Stimulated activated CD4-positive, alpha-beta T cell treated with anti-CD3 and anti-CD28 coated beads, Interleukin-12 subunit alpha, Interleukin-12 subunit beta, amount 100 ng/mL, for 4 hours (primary cell): ENCODE results near the gene GABRB1.
"Not testable (repeated sequence)": the region's sequence is repeated elsewhere in the genome, so short reads cannot be mapped to it uniquely, and the experiment has no call there.

ENCODE experiments used
- DNase-seq: peaks from one replicate; pipeline ENCODE4 v3.0.0-alpha.2; 2020

The GABRB1 gene

GRCh38 chr4:47326025-47326424, 294.7 kb downstream of the GABRB1 start:
- DNase-seq, result no peak

GRCh38 chr4:47330866-47331265, 299.5 kb downstream of the GABRB1 start:
- no peak for DNase-seq

DNA sequence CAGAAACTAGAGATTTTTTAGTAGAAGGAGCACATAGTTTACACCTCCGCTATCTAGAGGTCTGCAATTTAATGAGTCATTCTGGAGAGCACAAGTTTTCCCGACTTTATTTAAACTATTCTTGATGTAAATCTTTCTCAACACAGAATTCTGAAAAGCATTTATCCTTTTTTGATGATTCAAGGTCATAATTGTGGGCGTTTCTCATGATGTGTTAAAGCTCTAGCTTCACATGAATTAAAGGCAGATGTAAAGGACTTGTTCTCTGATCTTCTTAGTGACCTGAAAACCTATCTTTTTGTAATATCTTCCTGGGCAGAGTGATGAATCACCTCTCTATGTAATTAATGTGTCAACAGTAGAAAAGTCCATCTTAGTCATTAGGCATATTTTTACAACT, 303.3 kb downstream of the GABRB1 start:
- DNase-seq, result no peak

DNA sequence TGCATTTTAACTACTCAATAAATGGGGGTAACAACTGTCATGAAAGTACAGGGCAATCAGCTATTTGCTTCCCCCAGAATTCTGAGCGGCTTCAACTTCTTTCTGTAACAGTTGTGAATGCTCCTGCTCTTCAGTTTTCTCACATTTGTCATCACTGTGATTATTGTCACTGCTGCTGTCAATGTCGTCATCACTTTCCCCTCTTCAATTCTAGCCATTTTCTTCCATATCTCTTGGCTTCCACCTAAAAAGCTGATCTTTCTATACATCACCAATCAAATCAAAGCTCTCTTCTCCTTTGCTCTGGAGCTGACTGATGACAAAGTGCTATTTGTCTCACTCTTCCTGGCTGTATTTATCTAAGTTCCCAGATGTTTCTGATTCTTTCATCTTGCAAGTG, 306.5 kb downstream of the GABRB1 start:
- no peak for DNase-seq

GRCh38 chr4:47340914-47341313, 309.5 kb downstream of the GABRB1 start:
- no peak for DNase-seq

DNA sequence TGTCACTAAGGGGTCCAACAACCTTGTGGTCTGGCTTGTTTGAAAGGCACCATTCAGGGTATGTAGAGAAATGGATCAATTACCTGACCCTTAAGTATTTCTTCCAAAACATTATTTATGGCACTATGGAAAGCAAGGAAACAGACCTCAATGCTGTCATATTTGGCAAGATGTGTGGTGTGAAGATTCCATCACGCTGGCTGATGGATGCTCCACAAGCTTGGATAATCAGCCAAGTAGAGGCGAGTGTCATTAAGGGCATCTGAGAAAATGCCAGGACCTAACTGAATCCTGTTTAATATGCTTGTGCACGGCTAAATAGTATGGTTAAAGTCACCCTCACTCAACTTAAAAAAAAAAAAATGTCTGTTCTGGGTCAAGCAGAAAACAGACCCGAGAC, 311.4 kb downstream of the GABRB1 start:
- no peak for DNase-seq

- DNase-seq, result no peak
These were observed 318.0 kb downstream of the GABRB1 start for GRCh38 chr4:47349326-47349725.

DNA sequence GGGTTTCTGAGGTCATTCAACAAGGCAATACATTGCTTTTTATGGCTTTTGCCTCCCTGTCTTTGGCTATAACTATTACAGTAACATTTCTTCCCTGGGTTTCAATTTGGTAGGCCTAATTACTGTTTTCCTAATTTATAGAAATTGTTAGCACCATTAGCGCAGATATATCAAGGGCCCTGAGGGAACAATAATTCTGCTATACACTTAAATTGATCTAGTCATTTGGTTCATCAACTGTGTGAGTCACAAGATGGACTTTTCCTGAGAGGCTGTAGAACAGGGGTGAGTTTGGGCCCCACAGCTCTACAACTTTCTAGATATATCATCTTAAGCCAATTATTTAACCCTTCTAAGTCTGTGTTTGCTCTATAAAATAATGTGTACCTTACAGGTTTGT, 324.2 kb downstream of the GABRB1 start:
- no peak for DNase-seq

GRCh38 chr4:47359891-47360290, 328.5 kb downstream of the GABRB1 start:
- DNase-seq, result no peak

DNA sequence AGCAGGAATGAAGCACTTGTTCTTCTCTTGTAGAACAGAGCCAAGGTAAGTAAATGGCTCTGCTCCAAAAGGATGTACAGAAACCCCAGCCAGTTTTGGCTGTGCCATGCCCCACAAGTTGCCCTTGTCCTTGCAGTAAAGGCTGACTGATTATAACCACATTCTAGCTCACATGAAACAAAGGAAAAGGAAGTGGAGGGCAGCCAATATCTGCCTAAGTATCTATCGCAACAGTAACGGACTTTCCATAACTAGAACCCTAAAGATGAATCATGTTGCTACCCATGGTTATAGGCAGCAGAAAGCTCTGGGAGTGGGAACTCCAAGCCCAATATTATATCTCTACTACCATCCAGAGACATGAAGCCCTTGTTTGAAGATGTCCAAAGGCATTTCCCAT, 336.4 kb downstream of the GABRB1 start:
- no peak for DNase-seq

DNA sequence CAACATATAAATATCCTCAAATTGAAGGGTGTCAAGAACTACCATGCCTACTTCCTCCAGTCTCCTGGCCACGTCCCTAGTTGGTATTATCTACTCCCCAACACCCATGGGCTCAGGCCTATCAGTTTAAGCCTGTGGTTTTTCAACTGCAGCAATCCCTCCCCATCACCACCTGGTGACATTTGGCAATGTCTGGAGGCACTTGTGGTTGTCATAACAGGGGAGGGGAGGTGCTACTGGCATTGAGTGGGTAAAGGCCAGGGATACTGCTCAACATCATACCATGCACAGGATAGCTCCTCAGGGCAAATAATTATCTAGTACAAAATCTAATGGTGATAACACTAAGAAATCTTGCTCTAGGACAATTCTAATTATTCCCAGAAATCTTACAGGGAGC, 336.8 kb downstream of the GABRB1 start:
- DNase-seq, result no peak

- DNase-seq, result no peak
These were observed 341.2 kb downstream of the GABRB1 start for GRCh38 chr4:47372561-47372960.

GRCh38 chr4:47373174-47373573, 341.8 kb downstream of the GABRB1 start:
- no peak for DNase-seq

GRCh38 chr4:47373709-47374108, 342.3 kb downstream of the GABRB1 start:
- no peak for DNase-seq

- DNase-seq, result no peak
These were observed 343.1 kb downstream of the GABRB1 start for GRCh38 chr4:47374477-47374876.

GRCh38 chr4:47378021-47378530, 346.7 kb downstream of the GABRB1 start:
- not testable (repeated sequence) for DNase-seq

GRCh38 chr4:47381172-47381571, 349.8 kb downstream of the GABRB1 start:
- DNase-seq, result no peak

DNA sequence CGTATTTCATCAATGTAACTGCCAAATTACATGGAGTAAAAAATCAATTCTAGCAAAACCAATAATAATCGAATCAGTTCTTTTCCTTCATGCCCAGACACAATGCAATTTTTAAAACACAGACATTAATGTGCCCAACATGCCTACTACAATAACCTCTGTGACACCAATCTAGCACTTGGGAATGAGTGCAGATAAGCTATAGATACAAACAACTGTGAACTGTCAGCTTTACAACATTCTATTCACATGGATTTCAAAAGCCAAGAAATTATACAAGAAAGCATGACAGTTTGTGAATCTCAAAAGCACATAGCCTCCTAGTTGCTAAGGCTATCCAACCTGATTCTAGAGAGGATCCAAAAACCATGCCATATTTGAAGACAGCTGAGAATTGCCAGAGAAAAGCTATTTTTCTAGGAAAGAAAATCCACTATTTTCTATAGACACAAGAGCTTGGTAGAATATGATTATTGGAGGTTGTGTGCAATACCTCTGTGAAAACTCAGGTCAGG, 351.5 kb downstream of the GABRB1 start:
- DNase-seq, result no peak

DNA sequence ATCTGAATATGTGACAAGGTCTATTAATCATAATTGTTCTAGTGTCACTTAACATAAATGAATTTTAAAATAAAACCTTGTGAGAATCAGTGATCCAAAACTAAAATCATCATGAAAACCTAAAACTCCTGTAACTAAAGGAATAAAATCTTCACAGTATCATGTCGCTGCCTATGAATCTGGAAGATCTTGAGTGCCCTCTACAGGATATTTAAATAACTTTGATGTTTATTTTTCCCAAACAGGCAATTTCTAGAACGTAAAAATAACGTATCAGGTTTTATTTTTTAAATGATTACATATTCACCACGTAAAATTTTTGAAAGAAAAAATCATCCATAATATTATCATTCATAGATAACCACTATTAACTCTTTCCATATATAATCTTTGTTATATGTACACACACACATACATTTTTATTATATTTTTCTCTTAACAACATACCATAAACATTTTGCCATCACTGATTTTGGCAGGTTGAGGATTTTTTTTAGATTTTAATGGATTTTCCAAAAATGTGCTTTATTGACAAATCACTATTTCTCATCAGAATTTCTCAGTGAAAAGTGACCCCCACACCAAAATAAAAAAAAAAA, 352.6 kb downstream of the GABRB1 start:
- no peak for DNase-seq

DNA sequence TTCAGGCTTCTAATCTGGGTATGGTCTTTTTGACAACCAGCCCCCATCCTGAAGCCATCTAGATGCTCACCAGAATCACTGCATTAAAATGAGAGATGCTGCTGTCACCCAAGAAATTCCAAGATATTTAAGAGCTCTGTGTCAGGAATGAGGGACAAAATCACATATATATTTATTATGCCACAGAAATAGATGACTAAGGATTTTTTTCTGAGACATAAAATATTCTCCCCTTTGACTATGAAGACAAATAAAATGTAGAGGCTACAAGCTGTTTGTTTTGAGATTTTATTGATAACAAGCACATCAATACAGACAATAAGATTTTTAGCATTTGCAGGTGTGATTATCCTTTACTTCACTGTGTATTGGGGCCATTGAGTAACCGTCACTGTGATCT, 354.8 kb downstream of the GABRB1 start:
- DNase-seq, result no peak

DNA sequence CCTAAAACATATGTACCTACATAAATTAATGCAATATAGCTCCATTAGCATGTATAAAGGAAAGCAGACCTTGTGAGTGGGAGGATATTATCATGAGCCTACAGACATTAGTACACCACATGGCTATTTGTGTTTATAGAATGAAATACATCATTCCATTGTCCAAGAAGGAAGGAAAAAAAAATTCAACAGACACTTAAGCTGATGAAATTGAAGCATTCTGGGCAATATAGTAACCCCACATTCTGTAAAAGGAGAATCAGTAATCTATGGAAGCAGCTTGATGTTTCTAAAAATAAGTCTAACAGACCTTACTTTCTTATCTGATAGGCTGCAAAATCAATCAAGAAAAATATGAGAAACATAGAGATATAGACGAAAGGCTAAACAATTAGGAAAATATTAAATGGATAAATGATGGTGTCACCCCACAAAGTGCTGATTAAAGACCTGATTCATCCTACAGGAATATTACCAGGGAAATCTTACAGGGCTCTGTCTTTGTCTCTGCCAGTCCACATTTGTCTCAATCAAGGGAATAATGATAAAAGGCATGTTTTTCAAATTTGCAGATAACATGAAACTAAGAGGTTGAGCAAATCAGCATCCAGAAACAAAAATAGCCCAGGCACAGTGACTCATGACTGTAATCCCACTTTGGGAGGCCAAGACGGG, 355.3 kb downstream of the GABRB1 start:
- DNase-seq, result no peak

DNA sequence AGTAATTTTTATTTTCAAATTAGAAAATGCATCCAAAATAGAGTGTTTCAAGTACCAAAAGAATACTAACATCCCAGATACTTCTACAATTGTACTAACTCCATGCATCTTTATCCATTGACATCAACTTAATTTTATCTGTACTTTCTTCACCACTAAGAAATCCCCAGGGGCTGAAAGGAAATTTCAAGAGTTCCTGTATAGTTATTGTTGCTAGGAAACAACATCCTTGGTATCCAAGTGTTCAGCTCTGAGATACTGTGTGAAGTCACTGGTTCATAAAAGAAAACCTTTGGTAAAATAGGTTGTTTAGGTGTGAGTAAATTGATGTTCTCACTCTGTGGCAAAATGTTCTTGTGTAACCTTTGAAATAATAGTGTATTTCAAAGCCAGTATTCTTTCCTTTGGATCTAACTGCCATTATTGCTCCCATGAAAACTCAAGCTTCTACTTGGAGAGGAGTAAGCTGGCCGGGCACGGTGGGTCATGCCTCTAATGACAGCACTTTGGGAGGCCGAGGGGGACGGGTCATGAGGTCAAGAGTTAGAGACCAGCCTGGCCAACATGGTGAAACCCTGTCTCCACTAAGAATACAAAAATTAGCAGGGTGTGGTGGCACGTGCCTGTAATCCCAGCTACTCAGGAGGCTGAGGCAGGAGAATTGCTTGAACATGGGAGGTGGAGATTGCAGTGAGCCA, 359.2 kb downstream of the GABRB1 start:
- no peak for DNase-seq

DNA sequence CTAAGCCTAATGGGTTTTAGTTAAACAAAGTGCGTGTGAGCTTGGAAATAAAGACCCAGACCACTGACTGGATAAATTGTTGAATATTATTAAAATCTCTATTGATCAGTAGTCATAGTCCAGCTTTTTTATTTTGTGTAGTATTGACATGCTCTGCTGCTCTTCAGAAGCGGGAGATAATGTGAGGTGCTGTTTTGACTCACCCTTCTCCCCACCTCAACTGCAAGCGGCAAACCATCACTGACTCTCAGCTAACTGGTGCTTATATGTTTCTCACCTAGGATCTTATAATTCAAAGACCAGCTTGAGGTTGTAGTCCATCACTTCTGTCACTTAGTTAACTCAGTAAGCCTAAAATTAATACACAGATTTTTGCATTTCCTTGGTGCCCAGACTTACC, 359.9 kb downstream of the GABRB1 start:
- no peak for DNase-seq

- no peak for DNase-seq
These were observed 375.0 kb downstream of the GABRB1 start for GRCh38 chr4:47406408-47406807.
